HG03457 (cell line): ENCODE results near the gene TTC12.

Experiments
- ATAC-seq: cut with Tn5 transposase; IDR thresholded peaks from one replicate; pipeline ENCODE4 v1.9.1; 2021; ENCODE audit warnings: moderate number of reproducible peaks; ENCODE audit not compliant: unreplicated experiment

Gene TTC12

GRCh38 chr11:113398669-113399430, 84.5 kb downstream of the TTC12 start:
- no peak for ATAC-seq

- ATAC-seq: no peak
These were observed 86.3 kb downstream of the TTC12 start for GRCh38 chr11:113400631-113401230.

- no peak for ATAC-seq
These were observed 87.3 kb downstream of the TTC12 start for GRCh38 chr11:113401718-113402117.

- no peak for ATAC-seq
These were observed 90.6 kb downstream of the TTC12 start for GRCh38 chr11:113404859-113405430.

- ATAC-seq: no peak
These were observed 91.5 kb downstream of the TTC12 start for GRCh38 chr11:113405724-113406478.

GRCh38 chr11:113407163-113407562, 92.8 kb downstream of the TTC12 start:
- no peak for ATAC-seq

- no peak for ATAC-seq
These were observed 93.8 kb downstream of the TTC12 start for GRCh38 chr11:113408206-113408605.

GRCh38 chr11:113408887-113409286, 94.5 kb downstream of the TTC12 start:
- ATAC-seq: no peak

GRCh38 chr11:113409526-113409925, 95.1 kb downstream of the TTC12 start:
- no peak for ATAC-seq

- no peak for ATAC-seq
These were observed 96.2 kb downstream of the TTC12 start for GRCh38 chr11:113410414-113411135.

GRCh38 chr11:113411536-113411935, 97.2 kb downstream of the TTC12 start:
- no peak for ATAC-seq

- ATAC-seq: no peak
These were observed 98.3 kb downstream of the TTC12 start for GRCh38 chr11:113412675-113413074.

GRCh38 chr11:113415343-113415742, 101.0 kb downstream of the TTC12 start:
- ATAC-seq: no peak
